Peyer's patch (tissue), 4 donors: ENCODE results near the gene PDE6A.

Source experiments
- POLR2A ChIP-seq, 2 donors: fragments of 450-650 bp; IDR thresholded peaks; one replicate each; pipeline ENCODE4 v1.5.1; 2017; ENCODE audit warnings: antibody characterized with exemption in 2 of 2, mild to moderate bottlenecking in 2 of 2, moderate library complexity in 2 of 2
- TF ChIP-seq, protein P1 (sequence below), 6 experiments: fragments of 450-650 bp in 4 of 6; fragments of 200-600 bp in 2 of 6; sonication (generic) in 1 of 6; IDR thresholded peaks; one replicate each; pipeline ENCODE4 v1.5.1; 2017 to 2019; ENCODE audit warnings: antibody characterized with exemption in 6 of 6, mild to moderate bottlenecking in 3 of 6, moderate library complexity in 1 of 6

GRCh38 chr5:149810856-149811255 lies 133.7 kb downstream of the PDE6A start:
- TF ChIP-seq POLR2A (IDR thresholded peaks at IDR 0.05) = no peak
- TF ChIP-seq, protein P1, sequence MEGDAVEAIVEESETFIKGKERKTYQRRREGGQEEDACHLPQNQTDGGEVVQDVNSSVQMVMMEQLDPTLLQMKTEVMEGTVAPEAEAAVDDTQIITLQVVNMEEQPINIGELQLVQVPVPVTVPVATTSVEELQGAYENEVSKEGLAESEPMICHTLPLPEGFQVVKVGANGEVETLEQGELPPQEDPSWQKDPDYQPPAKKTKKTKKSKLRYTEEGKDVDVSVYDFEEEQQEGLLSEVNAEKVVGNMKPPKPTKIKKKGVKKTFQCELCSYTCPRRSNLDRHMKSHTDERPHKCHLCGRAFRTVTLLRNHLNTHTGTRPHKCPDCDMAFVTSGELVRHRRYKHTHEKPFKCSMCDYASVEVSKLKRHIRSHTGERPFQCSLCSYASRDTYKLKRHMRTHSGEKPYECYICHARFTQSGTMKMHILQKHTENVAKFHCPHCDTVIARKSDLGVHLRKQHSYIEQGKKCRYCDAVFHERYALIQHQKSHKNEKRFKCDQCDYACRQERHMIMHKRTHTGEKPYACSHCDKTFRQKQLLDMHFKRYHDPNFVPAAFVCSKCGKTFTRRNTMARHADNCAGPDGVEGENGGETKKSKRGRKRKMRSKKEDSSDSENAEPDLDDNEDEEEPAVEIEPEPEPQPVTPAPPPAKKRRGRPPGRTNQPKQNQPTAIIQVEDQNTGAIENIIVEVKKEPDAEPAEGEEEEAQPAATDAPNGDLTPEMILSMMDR (IDR thresholded peaks at IDR 0.05) = no peak
